Measurements from ENCODE around the gene LRFN2. TPM values are rescaled to one million over a fixed set of nuclear protein-coding genes. Genes with fewer than 3 reads are reported as not detected.

LRFN2 gene
- total RNA-seq, 3 donors from 2014 or later = 0.14 to 0.29 (median 0.16) TPM

- TF ChIP-seq CTCF (IDR thresholded peaks at IDR 0.05) = no peak
- H3K9me3 ChIP-seq = no peaks in the 10 kb centered on the region
- ATAC-seq (no peak), DNase-seq (no peak)
- H3K4me3 ChIP-seq = no peak overlapping the region
- H3K36me3 ChIP-seq (ENCODE audit: low read depth) = no peaks in the 10 kb centered on the region
- intact Hi-C loops (cut with DNase I, micrococcal nuclease) = no loop called here
- H3K4me1 ChIP-seq (ENCODE audit: low read depth) = no peaks in the 10 kb centered on the region
Observed at GRCh38 chr6:40411881-40412280, 175.3 kb downstream of the LRFN2 start.

GRCh38 chr6:40410821-40411220 lies 176.3 kb downstream of the LRFN2 start:
- Histone ChIP-seq H3K36me3 (ENCODE audit: low read depth) (no peaks in the 10 kb centered on the region), H3K4me1 (ENCODE audit: low read depth) (no peaks in the 10 kb centered on the region), H3K9me3 (no peaks in the 10 kb centered on the region), H3K4me3 (no peak overlapping the region)
- no peak for TF ChIP-seq CTCF (IDR thresholded peaks at IDR 0.05)
- DNase-seq (no peak), ATAC-seq (no peak)
- intact Hi-C loops (cut with DNase I, micrococcal nuclease) = no loop called here

GRCh38 chr6:40409716-40410397 lies 177.3 kb downstream of the LRFN2 start:
- no peaks in the 10 kb centered on the region for H3K4me1 ChIP-seq (ENCODE audit: low read depth)
- no peak for TF ChIP-seq CTCF (IDR thresholded peaks at IDR 0.05)
- no peak for DNase-seq
- H3K4me3 ChIP-seq = no peak overlapping the region
- intact Hi-C loops (cut with DNase I, micrococcal nuclease) = no loop called here
- no peak for ATAC-seq
- H3K9me3 ChIP-seq = no peaks in the 10 kb centered on the region
- H3K36me3 ChIP-seq (ENCODE audit: low read depth) = no peaks in the 10 kb centered on the region

GRCh38 chr6:40408786-40409542 lies 178.2 kb downstream of the LRFN2 start:
- intact Hi-C loops (cut with DNase I, micrococcal nuclease) = no loop called here
- ATAC-seq = no peak
- TF ChIP-seq CTCF (IDR thresholded peaks at IDR 0.05) = no peak

GRCh38 chr6:40407239-40407638 lies 179.9 kb downstream of the LRFN2 start:
- ATAC-seq = no peak

More at GRCh38 chr6:40408786-40409542, 178.2 kb downstream of the LRFN2 start:
- DNase-seq = no peak
- H3K9me3 ChIP-seq = no peaks in the 10 kb centered on the region
- no peak overlapping the region for H3K4me3 ChIP-seq
- H3K36me3 ChIP-seq (ENCODE audit: low read depth) = no peaks in the 10 kb centered on the region
- H3K4me1 ChIP-seq (ENCODE audit: low read depth) = no peaks in the 10 kb centered on the region

More at GRCh38 chr6:40407239-40407638, 179.9 kb downstream of the LRFN2 start:
- no peak overlapping the region for H3K4me3 ChIP-seq
- no peaks in the 10 kb centered on the region for H3K4me1 ChIP-seq (ENCODE audit: low read depth)
- no peak for TF ChIP-seq CTCF (IDR thresholded peaks at IDR 0.05)
- no peaks in the 10 kb centered on the region for H3K36me3 ChIP-seq (ENCODE audit: low read depth)
- DNase-seq = no peak
- intact Hi-C loops (cut with DNase I, micrococcal nuclease) = no loop called here
- H3K9me3 ChIP-seq = no peaks in the 10 kb centered on the region
